ENCODE data around the gene MED27. TPM values are rescaled to one million over a fixed set of nuclear protein-coding genes. Genes with fewer than 3 reads are reported as not detected.

The MED27 gene
- total RNA-seq, 1 experiment from 2014 or later = 30.4 TPM

DNA sequence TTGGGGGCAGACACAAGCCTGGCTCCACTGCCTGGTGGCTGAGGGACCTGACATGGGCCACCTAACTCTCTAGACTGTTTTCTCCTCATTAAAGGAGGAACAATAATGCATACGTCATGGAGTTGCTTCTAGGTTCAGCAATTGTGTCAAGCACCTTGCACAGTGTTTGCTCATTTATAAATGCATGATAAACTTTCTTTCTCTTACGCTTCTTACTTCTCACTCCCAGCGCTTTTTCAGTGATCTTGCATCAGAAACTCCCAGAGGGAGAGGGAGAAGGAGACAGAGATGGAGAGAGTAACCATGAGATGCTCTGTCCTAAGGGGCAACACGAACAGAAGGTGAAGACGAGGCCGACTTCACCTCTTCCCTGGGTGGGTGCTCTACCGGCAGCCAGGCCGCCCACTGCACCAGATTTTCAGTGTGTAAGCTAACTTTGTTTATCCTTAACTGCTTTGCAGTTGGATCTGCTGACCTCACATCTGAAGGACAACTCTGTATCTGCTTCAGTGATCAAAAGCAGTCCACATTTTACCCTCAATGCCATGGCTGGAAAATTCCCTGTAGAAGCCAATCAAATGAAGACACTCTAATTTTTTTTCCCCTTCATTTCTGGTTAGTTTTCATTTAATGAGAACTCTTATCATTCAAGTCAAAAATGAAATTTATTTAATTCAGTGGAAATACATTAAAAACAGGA is 35.3 kb downstream of the MED27 start:
- Mint-ChIP-seq H3K27ac (ENCODE audit: unreplicated experiment) (no peak overlapping the region), H3K9me3 (ENCODE audit: unreplicated experiment) (no peaks in the 10 kb centered on the region), H3K27me3 (ENCODE audit: insufficient read depth, unreplicated experiment) (no peaks in the 10 kb centered on the region), H3K4me1 (ENCODE audit: low read depth, unreplicated experiment) (peaks cover 6% of the 10 kb centered on the region), H3K36me3 (ENCODE audit: insufficient read depth, unreplicated experiment) (no peaks in the 10 kb centered on the region), H3K4me3 (ENCODE audit: unreplicated experiment) (no peak overlapping the region)
- intact Hi-C loops (cut with micrococcal nuclease; ENCODE audit: unreplicated experiment) = no loop called here
- no TSS peak for BruUV-seq (replicated peaks)
- ChIA-PET CTCF (no interaction called here), POLR2A (no interaction called here)
- H3K4me3 ChIP-seq (ENCODE audit: low read depth, low read length) = no peak overlapping the region
- DNase-seq = no peak
- TF ChIP-seq, protein P1, sequence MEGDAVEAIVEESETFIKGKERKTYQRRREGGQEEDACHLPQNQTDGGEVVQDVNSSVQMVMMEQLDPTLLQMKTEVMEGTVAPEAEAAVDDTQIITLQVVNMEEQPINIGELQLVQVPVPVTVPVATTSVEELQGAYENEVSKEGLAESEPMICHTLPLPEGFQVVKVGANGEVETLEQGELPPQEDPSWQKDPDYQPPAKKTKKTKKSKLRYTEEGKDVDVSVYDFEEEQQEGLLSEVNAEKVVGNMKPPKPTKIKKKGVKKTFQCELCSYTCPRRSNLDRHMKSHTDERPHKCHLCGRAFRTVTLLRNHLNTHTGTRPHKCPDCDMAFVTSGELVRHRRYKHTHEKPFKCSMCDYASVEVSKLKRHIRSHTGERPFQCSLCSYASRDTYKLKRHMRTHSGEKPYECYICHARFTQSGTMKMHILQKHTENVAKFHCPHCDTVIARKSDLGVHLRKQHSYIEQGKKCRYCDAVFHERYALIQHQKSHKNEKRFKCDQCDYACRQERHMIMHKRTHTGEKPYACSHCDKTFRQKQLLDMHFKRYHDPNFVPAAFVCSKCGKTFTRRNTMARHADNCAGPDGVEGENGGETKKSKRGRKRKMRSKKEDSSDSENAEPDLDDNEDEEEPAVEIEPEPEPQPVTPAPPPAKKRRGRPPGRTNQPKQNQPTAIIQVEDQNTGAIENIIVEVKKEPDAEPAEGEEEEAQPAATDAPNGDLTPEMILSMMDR (IDR thresholded peaks at IDR 0.05; ENCODE audit: insufficient read depth in 1 of 2, low read depth in 1 of 2, low read length in 1 of 2, severe bottlenecking in 1 of 2, unreplicated experiment in 1 of 2) = no peak
- H3K9me3 ChIP-seq = no peaks in the 10 kb centered on the region
- H3K4me1 ChIP-seq = no peaks in the 10 kb centered on the region
- H3K27me3 ChIP-seq (replicated peaks; ENCODE audit: control insufficient read depth, insufficient read depth, low read length) = no peaks in the 10 kb centered on the region
- H3K36me3 ChIP-seq (ENCODE audit: control insufficient read depth, insufficient read depth, low read length) = no peaks in the 10 kb centered on the region

DNA sequence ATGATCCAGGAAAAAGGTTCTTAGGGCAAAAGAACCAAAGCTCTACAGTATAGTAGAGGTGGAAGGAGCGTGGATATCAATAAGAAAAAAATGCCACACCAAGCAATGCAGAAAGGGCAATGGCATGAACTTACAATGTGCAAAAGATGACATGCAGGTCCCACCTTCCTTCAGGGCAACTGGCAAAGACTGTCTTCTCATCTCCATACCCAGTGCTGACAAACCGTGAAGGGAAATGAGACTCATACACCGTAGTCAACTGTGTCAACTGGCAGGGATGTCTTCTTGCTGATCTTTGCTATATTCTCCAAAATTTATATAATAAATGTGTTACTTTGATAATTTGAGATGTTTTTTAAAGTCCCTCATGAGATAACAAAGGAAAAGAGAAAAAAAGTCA is 36.0 kb downstream of the MED27 start:
- no peaks in the 10 kb centered on the region for H3K27me3 Mint-ChIP-seq (ENCODE audit: insufficient read depth, unreplicated experiment)
- no peak overlapping the region for H3K27ac Mint-ChIP-seq (ENCODE audit: unreplicated experiment)
- Histone ChIP-seq H3K4me1 (no peaks in the 10 kb centered on the region), H3K4me3 (ENCODE audit: low read depth, low read length) (no peak overlapping the region), H3K36me3 (ENCODE audit: control insufficient read depth, insufficient read depth, low read length) (no peaks in the 10 kb centered on the region), H3K27me3 (replicated peaks; ENCODE audit: control insufficient read depth, insufficient read depth, low read length) (no peaks in the 10 kb centered on the region), H3K9me3 (no peaks in the 10 kb centered on the region)
- intact Hi-C loops (cut with micrococcal nuclease; ENCODE audit: unreplicated experiment) = no loop called here
- ChIA-PET CTCF (no interaction called here), POLR2A (no interaction called here)
- no peak for DNase-seq
- TF ChIP-seq, protein P1 (IDR thresholded peaks at IDR 0.05; ENCODE audit: insufficient read depth in 1 of 2, low read depth in 1 of 2, low read length in 1 of 2, severe bottlenecking in 1 of 2, unreplicated experiment in 1 of 2) = no peak
- H3K9me3 Mint-ChIP-seq (ENCODE audit: unreplicated experiment) = no peaks in the 10 kb centered on the region
- H3K36me3 Mint-ChIP-seq (ENCODE audit: insufficient read depth, unreplicated experiment) = no peaks in the 10 kb centered on the region
- H3K4me1 Mint-ChIP-seq (ENCODE audit: low read depth, unreplicated experiment) = peaks cover 6% of the 10 kb centered on the region
- BruUV-seq (replicated peaks) = no TSS peak
- no peak overlapping the region for H3K4me3 Mint-ChIP-seq (ENCODE audit: unreplicated experiment)

DNA sequence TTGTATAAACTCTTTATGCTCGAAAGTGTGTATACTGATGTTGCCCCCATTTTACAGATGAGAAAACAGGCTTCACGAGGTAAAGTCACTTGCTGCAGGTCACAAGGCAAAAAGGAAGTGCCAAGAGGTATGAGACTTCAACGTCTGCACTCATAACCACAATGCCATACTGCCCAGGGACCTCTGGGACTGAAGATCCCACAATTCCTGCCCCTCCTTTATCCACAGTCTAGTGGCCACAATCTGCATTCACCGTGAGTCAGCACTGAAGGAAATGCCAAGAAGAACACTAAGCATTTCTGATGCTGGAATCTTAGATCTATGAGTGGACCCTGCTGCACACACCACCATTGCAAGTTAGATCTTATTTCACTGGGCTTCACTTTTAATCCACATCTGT is 37.3 kb downstream of the MED27 start:
- no TSS peak for BruUV-seq (replicated peaks)
- H3K27me3 ChIP-seq (replicated peaks; ENCODE audit: control insufficient read depth, insufficient read depth, low read length) = no peaks in the 10 kb centered on the region
- Mint-ChIP-seq H3K27me3 (ENCODE audit: insufficient read depth, unreplicated experiment) (no peaks in the 10 kb centered on the region), H3K36me3 (ENCODE audit: insufficient read depth, unreplicated experiment) (no peaks in the 10 kb centered on the region), H3K27ac (ENCODE audit: unreplicated experiment) (no peak overlapping the region), H3K4me1 (ENCODE audit: low read depth, unreplicated experiment) (peaks cover 6% of the 10 kb centered on the region), H3K4me3 (ENCODE audit: unreplicated experiment) (no peak overlapping the region), H3K9me3 (ENCODE audit: unreplicated experiment) (no peaks in the 10 kb centered on the region)
- no peak overlapping the region for H3K4me3 ChIP-seq (ENCODE audit: low read depth, low read length)
- no peak for DNase-seq
- TF ChIP-seq, protein P1 (IDR thresholded peaks at IDR 0.05; ENCODE audit: insufficient read depth in 1 of 2, low read depth in 1 of 2, low read length in 1 of 2, severe bottlenecking in 1 of 2, unreplicated experiment in 1 of 2) = no peak
- intact Hi-C loops (cut with micrococcal nuclease; ENCODE audit: unreplicated experiment) = no loop called here
- H3K36me3 ChIP-seq (ENCODE audit: control insufficient read depth, insufficient read depth, low read length) = no peaks in the 10 kb centered on the region
- H3K4me1 ChIP-seq = no peaks in the 10 kb centered on the region
- ChIA-PET POLR2A (no interaction called here), CTCF (no interaction called here)
- no peaks in the 10 kb centered on the region for H3K9me3 ChIP-seq
